ENCODE results near the gene CDK16.

CDK16 gene

GRCh38 chrX:47228550-47229270 lies 10.2 kb downstream of the CDK16 start:
- no peak for DNase-seq (ENCODE audit: low read depth)

- no peak for DNase-seq (ENCODE audit: low read depth)
These were observed 10.9 kb downstream of the CDK16 start for GRCh38 chrX:47229427-47229826.

GRCh38 chrX:47230136-47230868 lies 11.8 kb downstream of the CDK16 start:
- DNase-seq (ENCODE audit: low read depth), result no peak

- no peak for DNase-seq (ENCODE audit: low read depth)
These were observed 12.7 kb downstream of the CDK16 start for GRCh38 chrX:47231167-47231566.

- DNase-seq (ENCODE audit: low read depth), result no peak
These were observed 13.8 kb downstream of the CDK16 start for GRCh38 chrX:47232197-47232802.

- DNase-seq (ENCODE audit: low read depth), result peak; percentile 26
These were observed 14.4 kb downstream of the CDK16 start, which contains the start of gene USP11 for GRCh38 chrX:47232803-47233332. TSS of gene USP11 (plus strand) at chrX:47233009. CDS start at chrX:47233044, 35 bp downstream.

GRCh38 chrX:47233333-47234113 lies 15.0 kb downstream of the CDK16 start:
- peak; percentile 89 for DNase-seq (ENCODE audit: low read depth)

- no peak for DNase-seq (ENCODE audit: low read depth)
These were observed 16.1 kb downstream of the CDK16 start for GRCh38 chrX:47234583-47234982.

- DNase-seq (ENCODE audit: low read depth), result no peak
These were observed 17.2 kb downstream of the CDK16 start for GRCh38 chrX:47235691-47236103.

GRCh38 chrX:47239199-47239598 lies 20.7 kb downstream of the CDK16 start:
- DNase-seq (ENCODE audit: low read depth), result no peak

- DNase-seq (ENCODE audit: low read depth), result no peak
These were observed 21.5 kb downstream of the CDK16 start for GRCh38 chrX:47239898-47240545.

GRCh38 chrX:47240619-47241018 lies 22.1 kb downstream of the CDK16 start:
- no peak for DNase-seq (ENCODE audit: low read depth)

GRCh38 chrX:47241201-47242011 lies 22.9 kb downstream of the CDK16 start:
- no peak for DNase-seq (ENCODE audit: low read depth)

GRCh38 chrX:47242321-47242720 lies 23.8 kb downstream of the CDK16 start:
- DNase-seq (ENCODE audit: low read depth), result no peak

GRCh38 chrX:47243351-47243750 lies 24.9 kb downstream of the CDK16 start:
- no peak for DNase-seq (ENCODE audit: low read depth)

GRCh38 chrX:47244676-47245075 lies 26.2 kb downstream of the CDK16 start:
- no peak for DNase-seq (ENCODE audit: low read depth)

- DNase-seq (ENCODE audit: low read depth), result no peak
These were observed 26.7 kb downstream of the CDK16 start for GRCh38 chrX:47245156-47245555.

GRCh38 chrX:47247206-47247998 lies 28.9 kb downstream of the CDK16 start:
- DNase-seq (ENCODE audit: low read depth), result no peak

GRCh38 chrX:47247999-47248320 lies 29.5 kb downstream of the CDK16 start:
- DNase-seq (ENCODE audit: low read depth), result no peak

- DNase-seq (ENCODE audit: low read depth), result no peak
These were observed 30.1 kb downstream of the CDK16 start for GRCh38 chrX:47248576-47248975.
